HG02610 (cell line): ENCODE results near the gene NUDT12.

Experiments
- ATAC-seq: cut with Tn5 transposase; IDR thresholded peaks from one replicate; pipeline ENCODE4 v1.9.1; 2021; ENCODE audit warnings: mild to moderate bottlenecking, moderate library complexity; ENCODE audit not compliant: unreplicated experiment

Gene NUDT12

GRCh38 chr5:103541569-103541968 is 21.0 kb downstream of the NUDT12 start:
- no peak for ATAC-seq

GRCh38 chr5:103541114-103541513 is 21.5 kb downstream of the NUDT12 start:
- ATAC-seq = peak; percentile 84

GRCh38 chr5:103539376-103540330 is 22.9 kb downstream of the NUDT12 start:
- ATAC-seq = no peak

GRCh38 chr5:103532086-103532734 is 30.4 kb downstream of the NUDT12 start:
- no peak for ATAC-seq

- no peak for ATAC-seq
Observed at GRCh38 chr5:103526164-103526915, 36.2 kb downstream of the NUDT12 start.

- ATAC-seq = no peak
Observed at GRCh38 chr5:103525361-103525760, 37.2 kb downstream of the NUDT12 start.

- ATAC-seq = no peak
Observed at GRCh38 chr5:103523319-103523718, 39.3 kb downstream of the NUDT12 start.

- ATAC-seq = no peak
Observed at GRCh38 chr5:103522586-103522985, 40.0 kb downstream of the NUDT12 start.

GRCh38 chr5:103519550-103519949 is 43.0 kb downstream of the NUDT12 start:
- no peak for ATAC-seq

- no peak for ATAC-seq
Observed at GRCh38 chr5:103514371-103514770, 48.2 kb downstream of the NUDT12 start.

- no peak for ATAC-seq
Observed at GRCh38 chr5:103513701-103514100, 48.9 kb downstream of the NUDT12 start.

GRCh38 chr5:103512500-103512899 is 50.1 kb downstream of the NUDT12 start:
- no peak for ATAC-seq

- ATAC-seq = no peak
Observed at GRCh38 chr5:103511554-103511885, 51.1 kb downstream of the NUDT12 start.

GRCh38 chr5:103510851-103511553 is 51.6 kb downstream of the NUDT12 start:
- no peak for ATAC-seq

GRCh38 chr5:103505581-103506305 is 56.8 kb downstream of the NUDT12 start:
- no peak for ATAC-seq

- ATAC-seq = no peak
Observed at GRCh38 chr5:103503066-103503465, 59.5 kb downstream of the NUDT12 start.

- no peak for ATAC-seq
Observed at GRCh38 chr5:103502662-103503061, 59.9 kb downstream of the NUDT12 start.
